NCI-H345 treated with DMSO at 0.1 percent for 48 hours (cell line): Measurements from ENCODE around the gene KRT5.

Experiments used
- DNase-seq: peaks from one replicate; lab custom pipeline; 2025; ENCODE audit not compliant: unreplicated experiment; lab: John Stamatoyannopoulos, UW

KRT5 gene

DNA sequence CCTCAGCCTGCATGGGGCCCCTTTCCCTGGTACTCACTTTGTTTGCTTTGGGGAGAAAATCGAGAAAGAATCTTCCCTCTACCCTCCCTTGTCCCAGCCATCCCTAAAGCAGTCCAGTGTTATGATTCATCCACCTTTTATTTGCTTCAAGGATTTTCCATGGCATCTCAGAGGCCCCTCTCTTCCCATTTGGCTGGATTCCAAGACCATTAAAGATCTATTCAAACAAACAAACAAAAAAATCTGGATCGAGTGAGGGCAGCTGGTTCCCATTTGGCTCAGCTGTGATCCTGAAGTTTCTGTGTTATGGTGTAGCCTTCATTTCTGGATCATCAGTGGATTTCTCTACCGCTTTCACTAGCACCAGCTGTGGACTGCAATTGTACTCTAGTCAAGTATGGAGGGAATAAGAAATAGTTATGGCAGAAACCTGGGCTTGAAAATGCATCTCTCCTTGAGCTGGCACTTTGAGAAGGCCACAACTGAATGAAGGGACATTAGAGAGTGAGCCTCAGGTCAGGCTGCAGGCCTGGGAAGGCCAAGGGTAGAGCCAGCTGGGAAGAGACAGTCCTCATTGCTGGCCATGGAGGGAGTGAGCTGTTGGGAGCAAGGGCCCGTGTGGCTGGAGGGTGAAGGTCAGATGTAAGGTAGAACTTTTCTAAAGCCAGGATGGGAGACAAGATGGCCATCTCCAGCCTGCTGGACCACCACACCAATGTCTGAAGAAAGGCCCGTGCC is 19.1 kb upstream of the KRT5 start:
- peak; percentile 71 for DNase-seq

GRCh38 chr12:52537101-52537500 is 16.9 kb upstream of the KRT5 start:
- DNase-seq: no peak

DNA sequence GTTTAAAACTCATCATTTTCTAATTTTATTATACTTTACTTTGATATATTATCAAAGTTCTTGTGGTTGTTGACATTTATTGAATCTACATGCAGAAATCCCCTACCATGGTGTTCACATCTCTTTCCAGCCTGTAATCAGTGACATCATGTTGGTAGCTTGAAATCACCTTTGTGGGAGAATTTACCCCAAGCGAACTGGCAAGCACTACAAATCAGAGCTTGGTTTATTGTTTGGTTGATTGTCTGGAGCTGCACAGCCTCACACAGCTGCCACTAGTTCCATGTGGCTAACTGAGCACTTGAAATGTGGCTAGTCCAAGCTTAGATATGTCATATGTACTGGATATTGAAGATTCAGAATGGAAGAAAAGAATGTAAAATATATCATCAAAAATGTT is 15.4 kb upstream of the KRT5 start:
- DNase-seq: no peak

- DNase-seq: no peak
Measured at GRCh38 chr12:52534482-52534881, 14.3 kb upstream of the KRT5 start.

- DNase-seq: no peak
Measured at GRCh38 chr12:52533686-52534470, 13.7 kb upstream of the KRT5 start.

DNA sequence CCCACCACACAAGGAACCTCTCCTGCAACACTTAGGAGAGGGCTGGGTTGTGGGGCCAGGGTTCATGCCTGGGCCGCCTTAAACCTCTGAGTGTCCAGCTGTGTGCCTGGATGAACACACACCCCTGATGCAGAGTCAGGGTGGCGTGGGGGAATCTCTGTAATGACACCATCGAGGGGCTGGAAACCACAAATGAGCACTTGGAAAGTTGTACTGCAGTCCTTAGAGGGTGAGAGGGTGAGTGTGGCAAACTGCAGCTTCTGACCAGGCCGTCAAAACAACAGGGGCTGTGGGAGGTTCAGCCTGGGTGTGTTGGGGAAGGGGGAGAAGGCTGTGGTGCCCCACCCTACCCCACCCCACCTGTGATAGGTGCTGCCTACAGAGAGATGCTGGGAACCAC is 12.4 kb upstream of the KRT5 start:
- no peak for DNase-seq

DNA sequence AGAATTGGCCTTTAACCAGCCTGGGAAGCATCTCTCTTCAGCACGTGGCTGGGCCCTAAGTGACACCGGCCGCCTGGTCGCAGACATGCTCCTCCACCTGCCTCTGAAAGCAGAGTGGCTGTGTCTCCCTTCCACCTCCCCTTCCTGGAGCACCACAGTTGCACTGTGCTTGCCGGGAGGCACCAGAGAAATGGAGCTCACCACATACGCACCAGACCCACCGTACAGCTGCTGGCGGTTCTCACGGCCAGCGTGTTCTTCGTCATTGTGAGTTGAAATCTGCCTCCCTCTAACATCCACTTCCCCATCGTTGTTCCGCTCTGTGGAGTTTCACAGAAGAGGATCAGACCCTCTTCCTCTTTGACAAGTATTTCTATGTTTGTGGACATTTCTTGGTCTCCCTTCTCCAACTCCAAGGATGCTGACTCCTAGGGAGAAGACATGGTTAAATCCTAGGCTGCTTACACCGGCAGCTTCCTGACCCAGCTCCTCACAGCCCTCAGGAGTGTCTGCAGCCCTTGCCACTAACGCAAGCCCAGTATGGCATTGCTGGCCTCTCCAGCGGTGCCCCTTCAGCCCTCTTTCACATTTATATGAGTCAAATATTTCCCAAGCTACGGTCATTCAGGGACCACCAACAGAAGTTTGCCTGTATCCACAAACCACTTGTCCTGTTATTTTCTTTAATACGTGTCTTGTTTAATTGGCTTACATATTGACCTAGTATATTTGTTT is 11.5 kb upstream of the KRT5 start:
- DNase-seq: no peak

- no peak for DNase-seq
Measured at GRCh38 chr12:52530905-52531304, 10.7 kb upstream of the KRT5 start.

DNA sequence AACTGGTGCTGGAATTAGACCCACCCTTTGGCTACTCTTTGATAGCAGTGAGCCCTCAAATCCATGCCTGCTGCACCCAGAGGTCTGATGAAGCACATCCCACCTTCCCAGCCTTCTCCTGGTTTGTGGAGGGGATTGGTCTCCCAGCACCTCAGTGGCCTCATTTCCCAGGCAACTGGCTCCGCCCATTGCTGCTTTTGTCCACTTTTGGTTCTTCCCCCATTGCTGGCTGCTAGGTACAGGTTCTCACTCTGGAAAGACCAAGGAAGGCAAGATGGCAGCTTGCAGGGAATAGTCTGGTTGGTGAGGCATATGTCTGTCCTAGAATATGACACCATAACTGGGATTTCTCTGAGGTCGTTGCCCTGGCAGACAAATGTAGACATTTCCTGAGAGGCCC is 10.2 kb upstream of the KRT5 start:
- no peak for DNase-seq

DNA sequence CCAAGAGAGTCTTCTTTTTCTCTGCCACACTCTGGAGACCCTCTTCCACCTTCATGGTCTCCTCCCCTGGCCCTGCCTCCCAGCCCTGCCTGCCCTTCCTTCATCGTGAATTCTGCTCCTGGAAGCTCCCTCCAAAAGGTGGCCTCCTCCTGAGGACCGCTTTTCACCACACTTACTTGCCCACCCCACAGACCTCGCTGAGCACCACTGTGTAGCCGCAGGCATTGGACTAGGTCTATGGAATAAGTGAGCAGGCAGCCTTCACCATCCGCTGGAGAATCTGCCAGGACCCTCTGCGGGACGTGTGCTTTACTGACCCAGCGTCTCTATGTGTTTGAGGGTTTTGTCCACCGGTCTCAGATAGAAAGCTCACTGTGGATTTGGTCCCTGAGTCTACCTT is 9.7 kb upstream of the KRT5 start:
- DNase-seq: no peak

DNA sequence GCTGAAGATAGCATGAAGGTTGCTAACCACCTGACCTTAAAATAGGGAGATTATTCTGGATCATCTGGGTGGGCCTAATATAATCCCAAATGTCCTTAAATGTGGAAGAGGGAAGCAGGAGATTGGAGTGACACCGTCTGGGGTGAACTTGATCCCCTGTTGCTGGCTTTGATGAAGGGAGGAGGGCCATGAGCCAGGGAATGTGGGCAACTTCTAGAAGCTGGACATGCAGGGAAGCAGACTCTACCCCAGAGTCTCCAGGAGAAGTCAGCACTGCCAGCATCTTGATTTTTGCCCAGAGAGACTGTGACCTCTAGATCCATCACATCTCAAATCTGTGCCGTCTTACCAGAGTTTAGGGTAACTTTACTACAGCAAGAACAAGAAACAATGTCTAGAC is 9.2 kb upstream of the KRT5 start:
- DNase-seq: no peak

GRCh38 chr12:52528641-52529143 is 8.5 kb upstream of the KRT5 start:
- DNase-seq: no peak

DNA sequence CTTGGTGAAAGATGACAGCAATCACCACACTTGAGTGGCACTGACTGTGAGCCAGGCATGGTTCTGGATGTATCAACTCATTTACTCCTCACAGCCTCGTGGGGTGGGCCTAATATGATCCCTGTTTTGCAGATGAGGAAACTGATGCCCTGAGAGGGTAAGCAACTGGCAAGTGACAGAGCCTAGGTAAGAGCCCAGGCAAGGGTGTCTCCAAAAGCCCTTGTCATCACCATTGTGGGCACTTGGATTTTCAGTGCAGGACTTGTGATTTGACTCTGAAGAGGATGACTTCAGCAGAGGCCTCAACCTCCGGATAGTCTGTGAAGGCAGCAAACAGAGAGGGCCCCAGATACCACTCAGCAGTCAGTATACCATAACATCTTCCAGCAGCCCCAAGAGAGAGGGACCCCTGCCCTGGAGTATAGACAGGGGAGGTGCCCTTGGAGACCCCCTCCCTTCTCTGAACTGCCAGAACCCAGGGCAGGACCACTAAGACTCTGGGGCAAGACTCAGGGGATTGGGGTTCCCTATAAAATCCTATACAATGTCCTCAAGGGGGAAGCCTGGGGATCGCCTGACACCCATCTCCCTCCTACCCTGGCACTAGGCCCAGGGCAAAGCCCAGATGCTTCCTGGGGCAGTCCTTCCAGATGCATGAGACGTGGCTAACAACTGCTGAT is 7.1 kb upstream of the KRT5 start:
- DNase-seq: no peak

- no peak for DNase-seq
Measured at GRCh38 chr12:52526511-52526951, 6.3 kb upstream of the KRT5 start.

DNA sequence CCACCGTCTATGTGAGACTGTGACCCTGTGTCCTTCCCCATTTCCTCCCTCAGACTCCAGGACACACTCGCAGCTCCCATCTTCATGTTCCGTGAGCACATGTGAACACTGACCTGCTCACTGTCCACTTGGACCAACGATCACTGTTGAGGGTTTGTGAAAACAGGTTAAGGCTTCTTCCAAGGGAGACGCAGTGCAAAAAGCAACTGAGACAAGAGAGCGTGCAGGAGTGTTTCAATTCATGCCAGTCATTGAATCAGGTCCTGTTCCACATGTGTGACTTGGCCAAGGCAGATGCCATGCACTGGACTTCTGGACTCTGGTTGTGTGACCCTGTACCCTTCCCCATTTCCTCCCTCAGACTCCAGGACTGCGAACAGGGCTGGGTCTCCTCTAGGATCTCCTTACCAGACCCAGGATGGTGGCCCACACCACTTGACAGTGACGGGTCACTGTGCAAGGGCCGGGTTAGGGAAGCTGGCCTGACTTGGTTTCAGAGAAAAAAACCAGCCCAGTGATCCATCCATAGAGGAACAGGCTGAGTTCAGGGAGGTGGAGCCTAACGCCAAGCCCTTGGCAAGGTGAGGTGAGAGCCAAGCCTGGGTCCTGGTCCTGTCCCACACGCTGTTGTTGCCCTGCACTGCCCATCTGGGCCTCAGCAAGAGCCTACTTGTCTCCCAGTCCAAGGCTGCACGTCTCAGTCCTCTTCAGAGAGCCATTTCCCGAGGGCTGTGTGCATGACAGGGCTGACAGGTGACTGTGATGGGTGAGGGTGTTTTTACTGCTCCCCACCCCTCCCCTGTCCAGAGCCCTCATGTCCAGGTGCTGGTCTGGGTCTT is 5.7 kb upstream of the KRT5 start:
- DNase-seq: no peak

DNA sequence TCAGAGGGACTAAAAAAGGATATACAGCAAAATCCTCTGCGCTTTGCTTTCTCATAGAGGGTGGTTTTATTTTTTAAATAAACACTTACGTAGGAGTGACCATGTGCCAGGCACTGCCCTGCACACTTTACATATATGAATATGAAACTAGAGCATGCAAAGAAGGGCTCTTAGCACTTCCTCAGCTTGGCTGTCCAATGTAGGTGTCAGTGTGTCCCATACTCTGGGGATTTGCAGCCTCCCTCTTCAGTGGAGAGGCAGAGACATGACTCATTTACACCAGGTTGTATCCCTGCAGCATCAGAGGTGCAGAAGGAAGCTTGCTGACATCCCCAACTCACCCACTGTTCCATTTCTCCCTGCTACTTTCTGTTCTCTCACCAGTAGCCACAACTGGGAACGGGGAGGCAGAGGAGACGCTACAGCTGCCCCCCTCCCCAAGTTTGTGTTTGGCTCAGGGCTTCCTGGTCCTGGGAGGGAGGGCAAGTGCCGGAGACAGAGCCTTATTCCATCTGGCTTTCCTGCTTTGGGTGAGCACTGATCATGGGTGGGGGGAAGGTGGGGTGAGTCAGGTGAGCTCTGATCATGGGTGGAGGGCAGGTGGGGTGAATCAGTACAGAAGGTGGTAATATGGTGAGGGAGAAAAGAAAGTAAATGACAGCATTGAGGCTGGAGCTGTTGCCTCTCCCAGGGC is 4.9 kb upstream of the KRT5 start:
- DNase-seq: no peak

GRCh38 chr12:52524241-52524897 is 4.2 kb upstream of the KRT5 start:
- no peak for DNase-seq

DNA sequence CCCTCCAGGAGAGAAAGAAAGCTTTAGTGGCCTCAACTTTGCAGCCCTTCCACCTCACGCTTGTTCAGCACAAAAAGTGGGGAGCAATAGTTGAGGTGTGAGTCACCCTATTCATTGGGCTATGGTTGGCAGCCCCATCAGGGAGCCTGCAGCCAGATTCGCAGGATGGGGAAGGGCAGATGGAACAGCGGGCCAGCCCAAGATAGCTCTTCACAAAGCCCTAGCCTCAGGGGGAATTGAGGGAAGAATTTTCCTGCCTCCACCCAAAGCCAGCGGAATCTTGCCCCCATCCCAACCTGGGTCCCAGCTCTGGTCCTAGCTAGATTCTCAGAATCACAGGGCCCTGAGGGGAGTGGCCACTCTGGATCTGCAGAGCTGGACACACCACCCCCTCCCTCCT is 3.6 kb upstream of the KRT5 start:
- no peak for DNase-seq

DNA sequence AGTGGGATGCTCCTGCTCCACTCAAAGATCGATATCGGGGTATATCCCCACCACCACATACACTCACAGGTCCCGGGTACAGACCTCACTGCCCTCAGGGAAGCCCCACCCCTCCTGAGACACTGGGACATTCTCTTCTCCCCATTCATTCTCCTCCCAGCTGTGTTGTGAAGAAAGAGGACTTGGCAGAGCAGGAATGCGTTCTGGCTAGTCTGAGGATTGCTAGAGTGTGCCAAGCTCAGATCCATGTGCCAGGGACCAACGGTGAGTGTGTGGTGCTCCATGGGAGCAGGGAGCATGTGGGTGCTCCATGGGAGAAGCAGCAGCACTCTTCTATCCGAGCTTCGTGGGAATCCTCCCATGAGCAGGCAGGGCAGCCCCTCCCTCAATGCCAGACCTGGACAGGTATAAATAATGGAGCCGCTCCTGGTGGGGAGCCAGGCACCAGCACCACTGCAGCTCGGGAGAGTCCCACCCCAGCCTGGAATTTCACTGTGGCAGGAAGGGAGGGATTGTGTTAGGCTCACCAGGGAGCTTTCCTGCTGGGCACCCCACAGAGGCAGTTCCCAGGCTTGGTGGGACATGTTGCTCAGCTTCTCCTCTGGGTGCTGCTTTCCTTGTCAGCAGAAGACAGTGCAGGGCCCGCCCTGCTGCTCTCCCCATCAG is 2.3 kb upstream of the KRT5 start:
- DNase-seq: no peak
